ENCODE measurements around the gene FZD8. TPM values are rescaled to one million over a fixed set of nuclear protein-coding genes. Genes with fewer than 3 reads are reported as not detected.
A peak's percentile ranks its signal among the peaks of the same experiment; 100 is the strongest.
"Not testable (repeated sequence)": the region's sequence is repeated elsewhere in the genome, so short reads cannot be mapped to it uniquely, and the experiment has no call there.

The FZD8 gene, protein sequence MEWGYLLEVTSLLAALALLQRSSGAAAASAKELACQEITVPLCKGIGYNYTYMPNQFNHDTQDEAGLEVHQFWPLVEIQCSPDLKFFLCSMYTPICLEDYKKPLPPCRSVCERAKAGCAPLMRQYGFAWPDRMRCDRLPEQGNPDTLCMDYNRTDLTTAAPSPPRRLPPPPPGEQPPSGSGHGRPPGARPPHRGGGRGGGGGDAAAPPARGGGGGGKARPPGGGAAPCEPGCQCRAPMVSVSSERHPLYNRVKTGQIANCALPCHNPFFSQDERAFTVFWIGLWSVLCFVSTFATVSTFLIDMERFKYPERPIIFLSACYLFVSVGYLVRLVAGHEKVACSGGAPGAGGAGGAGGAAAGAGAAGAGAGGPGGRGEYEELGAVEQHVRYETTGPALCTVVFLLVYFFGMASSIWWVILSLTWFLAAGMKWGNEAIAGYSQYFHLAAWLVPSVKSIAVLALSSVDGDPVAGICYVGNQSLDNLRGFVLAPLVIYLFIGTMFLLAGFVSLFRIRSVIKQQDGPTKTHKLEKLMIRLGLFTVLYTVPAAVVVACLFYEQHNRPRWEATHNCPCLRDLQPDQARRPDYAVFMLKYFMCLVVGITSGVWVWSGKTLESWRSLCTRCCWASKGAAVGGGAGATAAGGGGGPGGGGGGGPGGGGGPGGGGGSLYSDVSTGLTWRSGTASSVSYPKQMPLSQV
- 10 to 100 TPM; 11.6 to 16.7 (median 13.8) TPM for polyA plus RNA-seq (ENCODE audit: insufficient read length in 3 of 3)
- long read RNA-seq, donor 1, full-length matches to known transcripts, result 48 of 48 reads
- long read RNA-seq, donor 1, partial matches to known transcripts, result 0 of 48 reads
- long read RNA-seq, donor 1, other reads (novel, unspliced or antisense), result 0 of 48 reads
- long read RNA-seq, donor 2, full-length matches to known transcripts, result 30 of 30 reads
- long read RNA-seq, donor 2, partial matches to known transcripts, result 0 of 30 reads
- long read RNA-seq, donor 2, other reads (novel, unspliced or antisense), result 0 of 30 reads
- long read RNA-seq, donor 3, full-length matches to known transcripts, result 61 of 61 reads
- long read RNA-seq, donor 3, partial matches to known transcripts, result 0 of 61 reads
- long read RNA-seq, donor 3, other reads (novel, unspliced or antisense), result 0 of 61 reads
- long read RNA-seq, donor 4, full-length matches to known transcripts, result 36 of 36 reads
- long read RNA-seq, donor 4, partial matches to known transcripts, result 0 of 36 reads
- long read RNA-seq, donor 4, other reads (novel, unspliced or antisense), result 0 of 36 reads
- long read RNA-seq, donor 5, full-length matches to known transcripts, result 23 of 23 reads
- long read RNA-seq, donor 5, partial matches to known transcripts, result 0 of 23 reads
- long read RNA-seq, donor 5, other reads (novel, unspliced or antisense), result 0 of 23 reads
- long read RNA-seq, donor 6, full-length matches to known transcripts, result 36 of 36 reads
- long read RNA-seq, donor 6, partial matches to known transcripts, result 0 of 36 reads
- long read RNA-seq, donor 6, other reads (novel, unspliced or antisense), result 0 of 36 reads
- long read RNA-seq, donor 7, full-length matches to known transcripts, result 39 of 39 reads
- long read RNA-seq, donor 7, partial matches to known transcripts, result 0 of 39 reads
- long read RNA-seq, donor 7, other reads (novel, unspliced or antisense), result 0 of 39 reads
- long read RNA-seq, donor 8, full-length matches to known transcripts, result 92 of 92 reads
- long read RNA-seq, donor 8, partial matches to known transcripts, result 0 of 92 reads
- long read RNA-seq, donor 8, other reads (novel, unspliced or antisense), result 0 of 92 reads
- long read RNA-seq, donor 9, full-length matches to known transcripts, result 65 of 65 reads
- long read RNA-seq, donor 9, partial matches to known transcripts, result 0 of 65 reads
- long read RNA-seq, donor 9, other reads (novel, unspliced or antisense), result 0 of 65 reads
- long read RNA-seq, donor 10, full-length matches to known transcripts, result 44 of 44 reads
- long read RNA-seq, donor 10, partial matches to known transcripts, result 0 of 44 reads
- long read RNA-seq, donor 10, other reads (novel, unspliced or antisense), result 0 of 44 reads
- long read RNA-seq, donor 11, full-length matches to known transcripts, result 13 of 13 reads
- long read RNA-seq, donor 11, partial matches to known transcripts, result 0 of 13 reads
- long read RNA-seq, donor 11, other reads (novel, unspliced or antisense), result 0 of 13 reads
- long read RNA-seq, donor 12, full-length matches to known transcripts, result 35 of 35 reads
- long read RNA-seq, donor 12, partial matches to known transcripts, result 0 of 35 reads
- long read RNA-seq, donor 12, other reads (novel, unspliced or antisense), result 0 of 35 reads
- long read RNA-seq, donor 13, full-length matches to known transcripts, result 20 of 20 reads
- long read RNA-seq, donor 13, partial matches to known transcripts, result 0 of 20 reads
- long read RNA-seq, donor 13, other reads (novel, unspliced or antisense), result 0 of 20 reads
- long read RNA-seq, donor 14, result 0 reads
- long read RNA-seq, donor 15, full-length matches to known transcripts, result 41 of 41 reads
- long read RNA-seq, donor 15, partial matches to known transcripts, result 0 of 41 reads
- long read RNA-seq, donor 15, other reads (novel, unspliced or antisense), result 0 of 41 reads
- long read RNA-seq, donor 16, full-length matches to known transcripts, result 75 of 75 reads
- long read RNA-seq, donor 16, partial matches to known transcripts, result 0 of 75 reads
- long read RNA-seq, donor 16, other reads (novel, unspliced or antisense), result 0 of 75 reads

- DNase-seq, result peak; percentile 92
These were observed at the start of gene FZD8 for GRCh38 chr10:35642035-35642792. Gene FZD8 (minus strand): TSS chr10:35642296. CDS start chr10:35641429, 867 bp downstream.

GRCh38 chr10:35691522-35692236, 49.6 kb upstream of the FZD8 start:
- DNase-seq, result no peak

GRCh38 chr10:35690534-35690933, 48.4 kb upstream of the FZD8 start:
- DNase-seq, result no peak

DNA sequence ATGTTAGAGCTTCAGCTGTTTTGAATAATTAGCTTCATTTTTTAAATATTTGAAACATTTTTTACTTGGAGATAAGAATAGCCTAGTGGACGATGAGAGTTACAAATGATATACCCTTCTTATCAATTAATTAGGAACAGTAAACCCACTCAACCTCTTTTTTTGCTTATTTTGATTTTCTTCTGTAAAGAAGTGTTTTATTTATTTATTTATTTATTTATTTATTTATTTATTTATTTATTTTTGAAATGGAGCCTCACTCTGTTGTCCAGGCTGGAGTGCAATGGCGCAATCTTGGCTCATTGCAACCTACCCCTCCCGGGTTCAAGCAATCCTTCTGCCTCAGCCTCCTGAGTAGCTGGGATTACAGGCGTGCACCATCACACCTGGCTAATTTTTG, 43.8 kb upstream of the FZD8 start:
- DNase-seq, result not testable (repeated sequence)

GRCh38 chr10:35685402-35685801, 43.3 kb upstream of the FZD8 start:
- DNase-seq, result no peak

GRCh38 chr10:35684586-35684985, 42.5 kb upstream of the FZD8 start:
- no peak for DNase-seq

DNA sequence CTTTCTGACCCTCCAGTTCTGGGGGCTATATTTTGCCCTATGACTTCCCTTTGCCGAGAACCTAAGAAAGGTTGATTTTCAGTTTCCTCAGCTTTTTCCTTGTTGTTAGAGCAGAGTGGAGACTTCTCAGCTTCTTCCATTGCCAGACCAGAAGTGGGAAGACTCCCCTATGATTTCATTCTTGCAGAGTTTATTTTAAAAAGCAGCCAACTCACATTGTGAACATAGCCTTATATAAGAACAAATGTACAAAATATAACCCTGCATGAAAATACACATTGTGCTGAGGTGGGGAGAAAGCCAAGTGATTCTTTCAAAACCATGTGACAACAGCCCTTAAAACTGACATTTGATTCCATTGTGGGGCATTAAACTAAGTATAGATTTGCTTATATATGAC, 33.8 kb upstream of the FZD8 start:
- no peak for DNase-seq

DNA sequence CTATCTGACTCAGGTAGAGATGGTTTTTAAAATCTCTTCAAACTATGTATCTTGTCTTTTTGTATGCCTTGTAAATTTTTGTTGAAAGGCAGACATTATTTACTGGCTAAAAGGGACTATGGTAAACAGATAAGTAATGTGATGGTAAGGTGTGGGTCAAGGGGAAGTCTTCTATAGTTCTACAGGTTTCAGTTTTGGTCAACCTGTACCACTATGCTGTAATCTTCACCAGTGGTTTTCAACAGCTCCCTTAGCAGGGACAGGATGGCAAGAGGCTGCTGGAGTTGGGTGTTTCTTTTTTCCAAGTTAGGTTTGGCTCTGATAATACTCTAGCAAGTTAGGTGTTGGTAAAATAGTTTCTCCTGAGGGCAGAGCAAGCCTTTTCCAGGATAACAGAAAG, 32.7 kb upstream of the FZD8 start:
- no peak for DNase-seq

- DNase-seq, result no peak
These were observed 27.0 kb upstream of the FZD8 start for GRCh38 chr10:35668865-35669650.

GRCh38 chr10:35667971-35668370, 25.9 kb upstream of the FZD8 start:
- DNase-seq, result no peak

DNA sequence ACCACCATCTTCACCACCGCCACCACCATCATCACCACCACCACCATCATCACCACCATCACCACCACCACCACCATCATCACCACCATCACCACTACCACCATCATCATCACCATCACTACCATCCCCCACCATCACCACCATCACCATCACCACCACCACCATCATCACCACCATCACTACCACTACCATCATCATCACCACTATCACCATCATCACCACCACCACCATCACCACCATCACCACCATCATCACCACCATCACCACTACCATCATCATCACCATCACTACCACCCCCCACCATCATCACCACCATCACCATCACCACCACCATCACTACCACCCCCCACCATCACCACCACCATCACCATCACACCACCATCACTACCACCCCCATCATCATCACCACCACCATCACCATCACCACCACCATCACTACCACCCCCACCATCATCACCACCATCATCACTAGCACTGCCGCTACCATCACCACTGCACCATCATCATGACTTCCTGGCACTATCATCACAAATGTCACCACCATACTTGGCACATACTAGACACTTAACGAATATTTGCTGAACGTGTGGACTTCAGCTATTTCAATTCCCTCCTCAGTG, 25.3 kb upstream of the FZD8 start:
- DNase-seq, result no peak

DNA sequence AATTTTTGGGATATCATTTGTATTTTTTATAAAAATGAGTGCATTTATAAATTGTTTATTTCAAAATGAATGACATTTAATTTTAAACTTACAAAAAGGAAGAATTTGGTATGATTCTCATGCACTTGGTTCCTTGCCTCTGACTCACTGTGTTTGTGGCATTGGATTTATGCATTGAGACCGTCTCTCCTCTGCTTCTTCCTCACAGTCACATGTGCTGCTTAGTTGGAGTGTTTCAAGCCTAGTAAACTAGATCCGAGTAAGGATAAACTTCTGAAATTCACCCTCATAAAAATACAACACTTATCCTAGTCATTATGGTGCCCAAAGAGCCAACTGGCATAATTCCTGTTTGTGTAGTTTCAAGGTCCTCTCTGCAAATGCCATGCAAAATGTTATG, 19.1 kb upstream of the FZD8 start:
- no peak for DNase-seq

- no peak for DNase-seq
These were observed 17.4 kb upstream of the FZD8 start for GRCh38 chr10:35659456-35659855.

DNA sequence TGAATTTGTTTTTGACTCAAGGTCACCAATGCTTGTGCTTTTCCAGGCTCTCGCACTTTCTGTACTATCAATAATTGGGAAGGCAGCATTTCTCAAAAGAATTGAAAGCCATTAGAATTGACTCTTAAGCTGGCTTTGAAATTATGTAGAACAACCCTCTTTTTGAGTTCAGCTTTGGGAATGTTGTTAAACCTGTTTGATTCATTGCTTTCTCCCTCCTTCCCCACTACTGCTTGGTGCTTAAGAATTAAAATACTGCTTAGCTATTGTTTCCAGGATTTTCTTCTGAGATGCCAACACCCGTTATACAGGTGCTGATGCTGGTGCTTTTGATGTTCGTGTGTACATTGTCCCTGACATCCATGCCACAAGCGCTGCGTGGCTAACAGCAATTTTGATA, 15.5 kb upstream of the FZD8 start:
- no peak for DNase-seq

- DNase-seq, result no peak
These were observed 10.7 kb upstream of the FZD8 start for GRCh38 chr10:35652824-35653223.

- no peak for DNase-seq
These were observed 8.8 kb upstream of the FZD8 start for GRCh38 chr10:35650894-35651293.
